Osteoblast (primary cell): ENCODE measurements around the gene ALAS1. TPM values are rescaled to one million over a fixed set of nuclear protein-coding genes. Genes with fewer than 3 reads are reported as not detected.
A peak's percentile ranks its signal among the peaks of the same experiment; 100 is the strongest.

Source experiments
- DNase-seq: peaks from one replicate; pipeline ENCODE4 v3.0.0; 2011; ENCODE audit warnings: low spot score, mixed read lengths; ENCODE audit not compliant: insufficient read length; ENCODE audit errors: missing footprints
- H2AFZ ChIP-seq: 2 replicates; pipeline ENCODE4 v1.6.0; 2011; ENCODE audit warnings: mild to moderate bottlenecking, low read length
- H3K27ac ChIP-seq: 2 replicates; pipeline ENCODE4 v1.5.1; 2011; ENCODE audit warnings: mild to moderate bottlenecking, low read depth, low read length, moderate library complexity
- H3K27me3 ChIP-seq: 2 replicates; pipeline ENCODE4 v1.6.0; 2012; ENCODE audit warnings: mild to moderate bottlenecking, control low read depth, inconsistent platforms, low read length, moderate library complexity; ENCODE audit not compliant: insufficient read depth
- H3K36me3 ChIP-seq: 2 replicates; pipeline ENCODE4 v1.5.1; 2011; ENCODE audit warnings: mild to moderate bottlenecking, low read length, control low read depth, moderate library complexity; ENCODE audit not compliant: insufficient read depth
- H3K4me1 ChIP-seq: 2 replicates; pipeline ENCODE4 v1.5.1; 2011; ENCODE audit warnings: mild to moderate bottlenecking, low read length, control low read depth, moderate library complexity; ENCODE audit not compliant: insufficient read depth
- H3K4me2 ChIP-seq: 2 replicates; pipeline ENCODE4 v1.6.0; 2011; ENCODE audit warnings: mild to moderate bottlenecking, low read length; ENCODE audit not compliant: insufficient read depth
- H3K4me3 ChIP-seq: fragments of 200-600 bp; sonication (generic); 3 replicates; pipeline ENCODE4 v1.5.1; 2012; ENCODE audit warnings: mild to moderate bottlenecking, low read length, inconsistent platforms; ENCODE audit not compliant: insufficient read depth
- H3K79me2 ChIP-seq: 2 replicates; pipeline ENCODE4 v1.6.0; 2012; ENCODE audit warnings: mild to moderate bottlenecking, low read length, control low read depth, inconsistent platforms; ENCODE audit not compliant: insufficient read depth
- H3K9me3 ChIP-seq: 2 replicates; pipeline ENCODE4 v1.5.1; 2011; ENCODE audit warnings: low read depth, low read length, control low read depth
- H4K20me1 ChIP-seq: 2 replicates; pipeline ENCODE4 v1.6.0; 2012; ENCODE audit warnings: mild to moderate bottlenecking, low read length, control low read depth; ENCODE audit not compliant: insufficient read depth
- CTCF ChIP-seq: IDR thresholded peaks from 2 replicates; pipeline ENCODE4 v1.5.1; 2011; ENCODE audit warnings: mild to moderate bottlenecking, low read depth, low read length, moderate library complexity; ENCODE audit errors: extremely low read depth
- total RNA-seq: library from RNA; depleted of rRNA; stranded (reverse); fragments of >200 nt; gene quantifications from 2 replicates; pipeline ENCODE4 v1.2.3, GENCODE V29; 2012

The ALAS1 gene
- total RNA-seq, 1 donor, result 39.1 TPM

- Histone ChIP-seq H3K36me3 (no peaks in the 10 kb centered on the region), H4K20me1 (no peaks in the 10 kb centered on the region), H3K4me1 (peaks cover 18% of the 10 kb centered on the region), H3K9me3 (no peaks in the 10 kb centered on the region), H3K79me2 (no peaks in the 10 kb centered on the region), H3K27ac (no peak overlapping the region), H2AFZ (no peak overlapping the region), H3K4me2 (no peak overlapping the region), H3K27me3 (no peaks in the 10 kb centered on the region), H3K4me3 (no peak overlapping the region)
- no peak for TF ChIP-seq CTCF
- DNase-seq, result no peak
Observed at GRCh38 chr3:52186729-52187128, 11.2 kb upstream of the ALAS1 start.

- H4K20me1 ChIP-seq, result no peaks in the 10 kb centered on the region
- H3K27me3 ChIP-seq, result no peaks in the 10 kb centered on the region
- no peak overlapping the region for H3K4me3 ChIP-seq
- no peak overlapping the region for H3K27ac ChIP-seq
- TF ChIP-seq CTCF, result no peak
- no peaks in the 10 kb centered on the region for H3K36me3 ChIP-seq
- no peaks in the 10 kb centered on the region for H3K9me3 ChIP-seq
- no peak overlapping the region for H3K4me2 ChIP-seq
- no peak overlapping the region for H2AFZ ChIP-seq
- H3K4me1 ChIP-seq, result peaks cover 23% of the 10 kb centered on the region
- H3K79me2 ChIP-seq, result no peaks in the 10 kb centered on the region
- DNase-seq, result no peak
Observed at GRCh38 chr3:52188556-52188955, 9.4 kb upstream of the ALAS1 start.

DNA sequence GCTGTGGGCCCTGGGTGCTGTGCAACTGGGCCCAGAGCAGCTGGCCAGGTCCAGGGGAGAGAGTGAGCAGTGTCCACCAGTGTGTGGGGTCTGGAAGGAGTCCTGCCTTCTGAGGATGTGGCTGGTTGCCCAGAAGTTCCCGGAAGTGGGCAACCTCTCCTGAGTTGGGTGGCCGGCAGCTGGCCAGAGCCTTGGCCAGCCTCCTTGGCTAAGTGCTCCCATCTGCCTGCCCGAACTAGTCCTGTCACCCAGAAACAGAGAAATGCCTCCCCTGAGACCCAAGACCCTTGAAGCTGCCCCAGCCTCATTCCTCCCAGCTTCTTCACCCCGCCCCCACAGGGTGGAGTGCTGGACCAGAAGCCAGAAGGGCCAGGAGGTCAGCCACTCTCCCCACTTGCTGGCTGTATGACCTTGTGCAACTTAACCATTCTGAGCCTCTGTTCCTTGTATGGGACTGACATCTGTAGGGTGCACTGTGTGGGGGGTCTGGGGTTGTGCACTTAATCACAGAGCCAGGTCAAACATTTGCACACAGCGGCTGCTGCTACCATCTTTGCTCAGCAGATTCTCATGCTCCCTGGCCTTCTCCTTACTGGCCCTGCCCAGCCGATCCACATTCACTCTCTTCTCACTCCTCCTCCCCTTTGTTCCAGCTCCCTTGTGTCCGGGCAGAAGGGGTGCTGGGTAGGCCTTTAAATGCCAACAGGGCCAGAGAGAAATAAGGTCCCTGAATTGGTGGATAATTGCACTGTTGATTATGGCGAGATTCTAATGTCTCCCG is 7.5 kb upstream of the ALAS1 start:
- Histone ChIP-seq H4K20me1 (no peaks in the 10 kb centered on the region), H3K4me3 (no peak overlapping the region), H3K4me1 (peaks cover 24% of the 10 kb centered on the region), H3K79me2 (no peaks in the 10 kb centered on the region), H3K27ac (no peak overlapping the region), H3K27me3 (no peaks in the 10 kb centered on the region), H2AFZ (peak overlapping the region; percentile 70), H3K36me3 (no peaks in the 10 kb centered on the region), H3K4me2 (peak overlapping the region; percentile 39), H3K9me3 (no peaks in the 10 kb centered on the region)
- DNase-seq, result peak; percentile 90
- TF ChIP-seq CTCF, result no peak

GRCh38 chr3:52191663-52192062 is 6.3 kb upstream of the ALAS1 start:
- Histone ChIP-seq H3K79me2 (no peaks in the 10 kb centered on the region), H3K27me3 (no peaks in the 10 kb centered on the region), H3K4me1 (peaks cover 31% of the 10 kb centered on the region), H3K4me2 (no peak overlapping the region), H4K20me1 (no peaks in the 10 kb centered on the region), H2AFZ (no peak overlapping the region), H3K27ac (no peak overlapping the region), H3K4me3 (no peak overlapping the region), H3K36me3 (no peaks in the 10 kb centered on the region), H3K9me3 (no peaks in the 10 kb centered on the region)
- DNase-seq, result no peak
- no peak for TF ChIP-seq CTCF
